Measurements from ENCODE around the gene LDLR.
A peak's percentile ranks its signal among the peaks of the same experiment; 100 is the strongest.
"Not testable (repeated sequence)": the region's sequence is repeated elsewhere in the genome, so short reads cannot be mapped to it uniquely, and the experiment has no call there.

LDLR gene

DNA sequence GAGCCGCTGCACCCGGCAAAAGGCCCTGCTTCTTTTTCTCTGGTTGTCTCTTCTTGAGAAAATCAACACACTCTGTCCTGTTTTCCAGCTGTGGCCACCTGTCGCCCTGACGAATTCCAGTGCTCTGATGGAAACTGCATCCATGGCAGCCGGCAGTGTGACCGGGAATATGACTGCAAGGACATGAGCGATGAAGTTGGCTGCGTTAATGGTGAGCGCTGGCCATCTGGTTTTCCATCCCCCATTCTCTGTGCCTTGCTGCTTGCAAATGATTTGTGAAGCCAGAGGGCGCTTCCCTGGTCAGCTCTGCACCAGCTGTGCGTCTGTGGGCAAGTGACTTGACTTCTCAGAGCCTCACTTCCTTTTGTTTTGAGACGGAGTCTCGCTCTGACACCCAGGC is 17.2 kb downstream of the LDLR start:
- DNase-seq (ENCODE audit: low read depth) = no peak

DNA sequence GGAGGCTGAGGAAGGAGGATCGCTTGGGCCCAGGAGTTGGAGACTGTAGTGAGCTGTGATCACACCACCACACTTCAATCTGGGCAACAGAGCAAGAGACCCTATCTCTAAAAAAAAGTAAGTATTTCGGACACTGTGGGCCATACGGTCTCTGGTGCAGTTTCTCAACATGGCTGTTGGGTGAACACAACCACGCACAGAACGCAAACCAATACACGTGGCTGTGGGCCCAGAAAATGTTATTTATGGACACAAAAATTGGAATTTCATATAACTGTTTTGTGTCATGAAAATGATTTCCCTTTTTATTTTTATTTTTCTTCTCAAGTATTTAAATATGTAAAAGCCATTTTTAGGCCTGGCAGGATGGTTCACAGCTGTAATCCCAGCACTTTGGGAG is 19.5 kb downstream of the LDLR start:
- no peak for DNase-seq (ENCODE audit: low read depth)

GRCh38 chr19:11111117-11111770 is 22.0 kb downstream of the LDLR start:
- no peak for DNase-seq (ENCODE audit: low read depth)

- no peak for DNase-seq (ENCODE audit: low read depth)
Measured at GRCh38 chr19:11111771-11112144, 22.5 kb downstream of the LDLR start.

DNA sequence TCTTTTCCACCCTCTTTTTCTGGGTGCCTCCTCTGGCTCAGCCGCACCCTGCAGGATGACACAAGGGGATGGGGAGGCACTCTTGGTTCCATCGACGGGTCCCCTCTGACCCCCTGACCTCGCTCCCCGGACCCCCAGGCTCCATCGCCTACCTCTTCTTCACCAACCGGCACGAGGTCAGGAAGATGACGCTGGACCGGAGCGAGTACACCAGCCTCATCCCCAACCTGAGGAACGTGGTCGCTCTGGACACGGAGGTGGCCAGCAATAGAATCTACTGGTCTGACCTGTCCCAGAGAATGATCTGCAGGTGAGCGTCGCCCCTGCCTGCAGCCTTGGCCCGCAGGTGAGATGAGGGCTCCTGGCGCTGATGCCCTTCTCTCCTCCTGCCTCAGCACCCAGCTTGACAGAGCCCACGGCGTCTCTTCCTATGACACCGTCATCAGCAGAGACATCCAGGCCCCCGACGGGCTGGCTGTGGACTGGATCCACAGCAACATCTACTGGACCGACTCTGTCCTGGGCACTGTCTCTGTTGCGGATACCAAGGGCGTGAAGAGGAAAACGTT is 24.0 kb downstream of the LDLR start:
- DNase-seq (ENCODE audit: low read depth) = no peak

DNA sequence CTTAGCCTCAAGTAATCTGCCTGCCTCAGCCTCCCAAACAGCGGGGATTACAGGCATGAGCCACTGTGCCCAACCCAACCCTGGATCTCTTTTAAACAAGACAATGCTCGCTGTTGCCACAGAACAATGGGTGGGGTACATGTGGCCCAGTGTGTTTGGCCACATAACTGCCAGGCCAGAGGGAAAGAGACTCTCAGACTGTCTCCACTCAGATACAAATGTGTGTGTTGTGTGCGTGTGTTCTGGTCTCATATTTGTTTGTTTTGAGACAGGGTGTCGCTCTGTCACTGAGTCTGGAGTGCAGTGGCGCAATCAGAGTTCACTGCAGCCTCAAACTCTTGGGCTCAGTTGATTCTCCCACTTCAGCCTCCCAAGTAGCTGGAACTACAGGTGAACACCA is 25.8 kb downstream of the LDLR start:
- DNase-seq (ENCODE audit: low read depth) = no peak

DNA sequence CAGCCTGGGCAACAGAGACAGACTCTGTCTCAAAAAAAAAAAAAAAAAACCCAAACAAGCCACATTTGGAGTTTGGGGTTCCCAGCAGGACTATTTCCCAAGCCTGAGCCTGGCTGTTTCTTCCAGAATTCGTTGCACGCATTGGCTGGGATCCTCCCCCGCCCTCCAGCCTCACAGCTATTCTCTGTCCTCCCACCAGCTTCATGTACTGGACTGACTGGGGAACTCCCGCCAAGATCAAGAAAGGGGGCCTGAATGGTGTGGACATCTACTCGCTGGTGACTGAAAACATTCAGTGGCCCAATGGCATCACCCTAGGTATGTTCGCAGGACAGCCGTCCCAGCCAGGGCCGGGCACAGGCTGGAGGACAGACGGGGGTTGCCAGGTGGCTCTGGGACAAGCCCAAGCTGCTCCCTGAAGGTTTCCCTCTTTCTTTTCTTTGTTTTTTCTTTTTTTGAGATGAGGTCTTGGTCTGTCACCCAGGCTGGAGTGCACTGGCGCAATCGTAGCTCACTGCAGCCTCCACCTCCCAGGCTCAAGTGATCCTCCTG is 26.7 kb downstream of the LDLR start:
- no peak for DNase-seq (ENCODE audit: low read depth)

- no peak for DNase-seq (ENCODE audit: low read depth)
Measured at GRCh38 chr19:11116507-11116906, 27.2 kb downstream of the LDLR start.

DNA sequence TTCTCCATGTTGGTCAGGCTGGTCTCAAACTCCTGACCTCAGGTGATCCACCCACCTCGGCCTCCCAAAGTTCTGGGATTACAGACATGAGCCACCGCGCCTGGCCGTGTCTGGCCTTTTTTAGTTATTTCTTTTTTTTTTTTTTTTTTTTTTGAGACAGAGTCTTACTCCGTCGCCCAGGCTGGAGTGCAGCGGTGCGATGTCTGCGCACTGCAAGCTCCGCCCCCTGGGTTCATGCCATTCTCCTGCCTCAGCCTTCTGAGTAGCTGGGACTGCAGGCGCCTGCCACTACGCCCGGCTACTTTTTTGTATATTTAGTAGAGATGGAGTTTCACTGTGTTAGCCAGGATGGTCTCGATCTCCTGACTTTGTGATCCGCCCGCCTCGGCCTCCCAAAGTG is 32.7 kb downstream of the LDLR start:
- not testable (repeated sequence) for DNase-seq (ENCODE audit: low read depth)

GRCh38 chr19:11123114-11123513 is 33.9 kb downstream of the LDLR start:
- no peak for DNase-seq (ENCODE audit: low read depth)

GRCh38 chr19:11124157-11124556 is 34.9 kb downstream of the LDLR start:
- DNase-seq (ENCODE audit: low read depth) = not testable (repeated sequence)

DNA sequence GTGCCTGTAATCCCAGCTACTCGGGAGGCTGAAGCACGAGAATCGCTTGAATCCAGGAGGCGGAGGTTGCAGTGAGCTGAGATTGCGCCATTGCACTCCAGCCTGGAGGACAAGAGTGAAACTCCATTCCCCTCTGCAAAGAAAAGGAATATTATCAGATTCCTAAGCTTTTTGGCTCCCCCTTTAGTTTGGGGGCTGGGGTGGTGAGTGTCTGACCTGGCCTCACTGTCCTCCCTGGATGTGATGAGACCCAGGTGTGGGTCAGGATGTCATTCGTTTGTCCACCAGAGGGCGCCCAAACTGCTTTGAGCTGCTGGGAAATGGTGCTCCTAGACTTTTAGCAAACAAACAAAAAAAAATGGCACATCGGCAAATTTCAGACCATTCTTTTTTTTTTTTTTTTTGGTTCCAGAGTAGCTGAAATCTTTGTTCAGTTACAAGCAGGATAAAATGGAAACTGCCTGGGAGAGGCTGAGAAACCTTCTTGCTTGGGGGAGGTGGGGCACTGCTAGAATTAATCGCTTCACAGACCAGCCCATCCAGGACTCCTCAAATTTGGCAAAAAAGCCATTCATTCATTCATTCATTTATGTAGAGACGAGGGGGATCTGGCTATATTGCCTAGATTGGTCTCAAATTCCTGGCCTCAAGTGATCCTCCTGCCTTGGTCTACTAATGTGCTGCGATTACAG is 36.9 kb downstream of the LDLR start:
- DNase-seq (ENCODE audit: low read depth) = peak; percentile 46

DNA sequence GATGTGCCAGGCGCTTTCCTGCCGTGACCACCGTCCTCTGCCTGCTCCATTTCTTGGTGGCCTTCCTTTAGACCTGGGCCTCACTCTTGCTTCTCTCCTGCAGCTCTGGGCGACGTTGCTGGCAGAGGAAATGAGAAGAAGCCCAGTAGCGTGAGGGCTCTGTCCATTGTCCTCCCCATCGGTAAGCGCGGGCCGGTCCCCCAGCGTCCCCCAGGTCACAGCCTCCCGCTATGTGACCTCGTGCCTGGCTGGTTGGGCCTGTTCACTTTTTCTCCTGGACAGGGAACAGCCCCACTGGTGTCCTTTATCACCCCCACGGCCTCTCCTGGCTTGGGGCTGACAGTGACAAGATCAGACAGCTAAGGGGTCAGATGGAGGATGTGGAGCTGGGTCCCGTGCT is 38.6 kb downstream of the LDLR start:
- no peak for DNase-seq (ENCODE audit: low read depth)

DNA sequence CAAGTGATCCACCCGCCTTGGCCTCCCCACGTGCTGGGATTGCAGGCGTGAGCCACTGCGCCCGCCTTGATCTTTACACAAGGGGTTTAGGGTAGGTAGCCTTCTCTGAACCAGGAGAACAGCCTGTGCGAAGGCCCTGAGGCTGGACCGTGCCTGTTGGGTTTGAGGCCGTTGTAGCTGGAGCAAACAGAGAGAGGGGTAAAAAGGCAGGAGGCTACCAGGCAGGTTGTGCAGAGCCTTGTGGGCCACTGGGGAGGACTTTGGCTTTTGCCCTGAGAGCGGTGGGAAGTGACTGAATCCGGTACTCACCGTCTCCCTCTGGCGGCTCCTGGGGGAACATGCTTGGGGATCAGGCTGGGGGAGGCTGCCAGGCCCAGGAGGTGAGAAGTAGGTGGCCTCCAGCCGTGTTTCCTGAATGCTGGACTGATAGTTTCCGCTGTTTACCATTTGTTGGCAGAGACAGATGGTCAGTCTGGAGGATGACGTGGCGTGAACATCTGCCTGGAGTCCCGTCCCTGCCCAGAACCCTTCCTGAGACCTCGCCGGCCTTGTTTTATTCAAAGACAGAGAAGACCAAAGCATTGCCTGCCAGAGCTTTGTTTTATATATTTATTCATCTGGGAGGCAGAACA is 41.7 kb downstream of the LDLR start:
- DNase-seq (ENCODE audit: low read depth) = peak; percentile 37

GRCh38 chr19:11131471-11131870 is 42.2 kb downstream of the LDLR start:
- no peak for DNase-seq (ENCODE audit: low read depth)

- no peak for DNase-seq (ENCODE audit: low read depth)
Measured at GRCh38 chr19:11136400-11137101, 47.3 kb downstream of the LDLR start.

DNA sequence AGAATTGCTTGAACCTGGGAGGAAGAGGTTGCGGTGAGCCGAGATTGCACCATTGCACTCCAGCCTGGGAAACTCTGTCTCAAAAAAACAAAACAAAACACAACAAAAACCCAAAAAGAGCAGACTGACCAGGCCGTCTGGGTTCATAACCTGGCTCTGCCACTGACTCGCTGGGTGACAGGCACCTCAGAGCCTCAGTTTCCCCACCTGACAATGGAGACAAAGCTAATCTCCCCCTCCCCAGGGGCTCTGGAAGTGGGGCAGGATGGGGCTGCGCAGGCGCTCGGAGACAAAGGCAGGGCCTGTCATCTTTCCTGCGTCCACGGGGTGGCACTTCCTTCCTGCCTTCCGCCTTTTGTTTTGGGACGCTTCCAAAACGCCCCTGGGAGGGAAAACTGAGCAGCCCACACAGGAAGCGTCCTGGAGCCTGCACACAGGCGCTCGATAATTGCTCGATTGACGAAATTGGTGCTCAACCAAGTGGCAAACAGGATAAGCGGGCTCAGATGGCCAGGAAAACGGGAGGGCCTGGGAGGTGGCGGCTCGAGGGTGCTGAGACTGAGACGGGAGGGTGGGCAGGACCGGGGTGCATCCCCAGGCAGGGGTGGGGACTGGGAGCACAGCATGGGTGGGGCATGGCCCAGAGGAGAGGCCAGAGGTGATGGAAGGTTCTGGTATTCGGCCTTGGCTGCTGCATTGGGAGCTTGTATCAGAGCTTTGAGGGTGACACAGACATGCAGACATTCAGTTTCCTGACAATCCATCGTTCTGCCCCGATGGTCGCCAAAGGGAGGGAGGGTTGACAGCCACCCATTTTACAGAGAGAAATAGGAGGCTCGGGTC is 48.5 kb downstream of the LDLR start:
- peak; percentile 90 for DNase-seq (ENCODE audit: low read depth)

DNA sequence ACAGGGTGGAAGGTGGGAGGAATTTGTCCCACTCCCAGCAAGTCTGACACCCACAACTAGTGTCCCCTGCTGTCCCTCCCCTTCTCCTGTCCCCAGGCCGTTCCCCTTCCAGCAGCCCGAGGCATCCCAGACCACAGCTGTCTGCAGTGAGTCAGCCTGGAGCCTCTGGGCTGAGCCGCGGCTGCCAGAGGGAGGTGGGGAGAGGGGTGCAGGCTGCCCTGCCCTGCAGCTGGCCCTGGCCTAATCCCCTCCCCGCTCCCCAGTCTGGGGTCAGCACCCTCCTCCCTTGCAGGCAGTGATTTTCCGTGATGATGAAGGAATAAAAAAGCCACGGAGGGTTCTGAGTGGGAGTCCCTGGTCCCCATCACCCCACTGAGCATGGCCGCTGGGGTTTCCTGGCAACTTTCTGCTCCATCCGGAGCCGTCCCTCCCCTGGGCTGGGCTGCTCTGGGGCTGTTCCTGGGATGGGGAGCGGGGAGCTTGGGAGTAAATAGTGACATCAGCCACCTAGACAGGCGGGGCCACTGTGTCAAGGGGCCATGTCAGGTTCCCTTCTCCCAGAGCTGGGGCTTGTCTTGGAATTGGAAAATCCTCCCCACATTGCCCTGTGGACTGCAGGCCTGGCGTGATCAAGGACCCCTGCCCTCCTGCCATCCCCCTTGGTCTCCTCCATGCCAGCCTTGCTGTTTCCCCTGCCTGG is 49.5 kb downstream of the LDLR start:
- peak; percentile 81 for DNase-seq (ENCODE audit: low read depth)

DNA sequence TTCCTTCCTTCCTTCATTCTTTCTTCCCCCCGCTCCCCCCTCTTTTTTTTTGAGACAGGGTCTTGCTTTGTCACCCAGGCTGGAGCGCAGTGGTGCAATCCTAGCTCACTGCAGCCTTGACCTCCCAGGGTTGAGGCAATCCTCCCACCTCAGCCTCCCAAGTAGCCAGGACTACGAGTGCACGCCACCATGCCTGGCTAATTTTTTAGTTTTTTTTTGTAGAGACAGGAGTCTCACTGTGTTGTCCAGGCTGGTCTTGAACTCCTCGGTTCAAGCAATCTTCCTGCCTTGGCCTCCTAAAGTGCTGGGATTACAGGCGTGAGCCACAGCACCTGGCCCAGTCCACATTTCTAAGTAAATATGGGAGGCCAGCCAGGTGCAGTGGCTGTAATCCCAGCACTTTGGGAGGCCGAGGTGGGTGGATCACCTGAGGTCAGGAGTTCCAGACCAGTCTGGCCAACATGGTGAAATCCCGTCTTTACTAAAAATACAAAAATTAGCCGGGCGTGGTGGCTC is 50.8 kb downstream of the LDLR start:
- not testable (repeated sequence) for DNase-seq (ENCODE audit: low read depth)

DNA sequence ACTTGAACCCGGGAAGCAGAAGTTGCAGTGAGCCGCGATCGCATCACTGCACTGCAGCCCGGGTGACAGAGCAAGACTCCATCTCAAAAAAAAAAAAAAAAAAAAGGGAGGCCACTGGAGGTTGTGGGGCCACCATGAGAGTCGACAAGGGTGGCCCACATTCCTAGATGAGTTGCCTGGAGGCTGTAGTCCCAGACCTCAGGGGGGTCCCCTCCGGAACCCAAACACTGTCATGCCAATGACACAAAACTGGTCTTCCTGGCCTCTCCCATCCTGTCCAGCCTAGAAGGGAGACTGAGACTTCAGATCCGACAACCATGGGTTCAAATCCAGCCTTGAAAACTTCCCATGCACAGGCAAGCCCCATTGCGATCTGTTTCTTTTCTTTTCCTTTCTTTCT is 51.6 kb downstream of the LDLR start:
- no peak for DNase-seq (ENCODE audit: low read depth)

Measured in GM04504 (cell line).